GM18867 (cell line): Measurements from ENCODE around the gene SPTLC3.

Source experiments
- ATAC-seq: cut with Tn5 transposase; IDR thresholded peaks from one replicate; pipeline ENCODE4 v1.9.1; 2021; ENCODE audit warnings: mild to moderate bottlenecking, moderate library complexity; ENCODE audit not compliant: unreplicated experiment

SPTLC3 gene

GRCh38 chr20:13089950-13090469 lies 81.2 kb downstream of the SPTLC3 start:
- ATAC-seq = no peak

GRCh38 chr20:13092111-13092510 lies 83.3 kb downstream of the SPTLC3 start:
- no peak for ATAC-seq

- no peak for ATAC-seq
These were observed 86.2 kb downstream of the SPTLC3 start for GRCh38 chr20:13094976-13095375.

GRCh38 chr20:13098720-13099355 lies 90.1 kb downstream of the SPTLC3 start:
- no peak for ATAC-seq

GRCh38 chr20:13099676-13100075 lies 90.9 kb downstream of the SPTLC3 start:
- ATAC-seq = no peak

- ATAC-seq = no peak
These were observed 92.5 kb downstream of the SPTLC3 start for GRCh38 chr20:13101276-13101675.

- no peak for ATAC-seq
These were observed 92.9 kb downstream of the SPTLC3 start for GRCh38 chr20:13101706-13102105.

GRCh38 chr20:13102237-13102636 lies 93.5 kb downstream of the SPTLC3 start:
- no peak for ATAC-seq

GRCh38 chr20:13102694-13103093 lies 93.9 kb downstream of the SPTLC3 start:
- ATAC-seq = no peak

GRCh38 chr20:13105039-13105438 lies 96.3 kb downstream of the SPTLC3 start:
- no peak for ATAC-seq

GRCh38 chr20:13105864-13106457 lies 97.2 kb downstream of the SPTLC3 start:
- ATAC-seq = no peak

GRCh38 chr20:13109658-13110057 lies 100.9 kb downstream of the SPTLC3 start:
- ATAC-seq = no peak

GRCh38 chr20:13110796-13111195 lies 102.0 kb downstream of the SPTLC3 start:
- ATAC-seq = no peak

- ATAC-seq = no peak
These were observed 102.6 kb downstream of the SPTLC3 start for GRCh38 chr20:13111249-13111911.

GRCh38 chr20:13113731-13114130 lies 105.0 kb downstream of the SPTLC3 start:
- ATAC-seq = no peak

GRCh38 chr20:13117200-13117599 lies 108.4 kb downstream of the SPTLC3 start:
- ATAC-seq = no peak

GRCh38 chr20:13118676-13119075 lies 109.9 kb downstream of the SPTLC3 start:
- no peak for ATAC-seq

- ATAC-seq = no peak
These were observed 110.8 kb downstream of the SPTLC3 start for GRCh38 chr20:13119583-13119982.

GRCh38 chr20:13120471-13120870 lies 111.7 kb downstream of the SPTLC3 start:
- ATAC-seq = no peak

GRCh38 chr20:13121840-13122515 lies 113.2 kb downstream of the SPTLC3 start:
- ATAC-seq = peak; percentile 53

GRCh38 chr20:13125486-13125885 lies 116.7 kb downstream of the SPTLC3 start:
- ATAC-seq = no peak

- no peak for ATAC-seq
These were observed 119.4 kb downstream of the SPTLC3 start for GRCh38 chr20:13128173-13128572.
